GM12801 (cell line): ENCODE measurements around the gene CGNL1.

Experiments
- CTCF ChIP-seq: IDR thresholded peaks from one replicate; pipeline ENCODE4 v1.5.1; 2011; ENCODE audit warnings: control low read depth; ENCODE audit not compliant: insufficient read length; ENCODE audit errors: extremely low read depth

Gene CGNL1

GRCh38 chr15:57496946-57497869 lies 120.9 kb downstream of the CGNL1 start:
- no peak for TF ChIP-seq CTCF

- no peak for TF ChIP-seq CTCF
These were observed 124.0 kb downstream of the CGNL1 start for GRCh38 chr15:57500256-57500655.

- no peak for TF ChIP-seq CTCF
These were observed 124.8 kb downstream of the CGNL1 start for GRCh38 chr15:57500979-57501576.

- TF ChIP-seq CTCF: no peak
These were observed 125.8 kb downstream of the CGNL1 start for GRCh38 chr15:57502116-57502515.

- TF ChIP-seq CTCF: no peak
These were observed 126.9 kb downstream of the CGNL1 start for GRCh38 chr15:57503051-57503702.

GRCh38 chr15:57503911-57504598 lies 127.8 kb downstream of the CGNL1 start:
- no peak for TF ChIP-seq CTCF

- TF ChIP-seq CTCF: no peak
These were observed 128.3 kb downstream of the CGNL1 start for GRCh38 chr15:57504599-57504940.
